ENCODE results near the gene SYT9.

The SYT9 gene

DNA sequence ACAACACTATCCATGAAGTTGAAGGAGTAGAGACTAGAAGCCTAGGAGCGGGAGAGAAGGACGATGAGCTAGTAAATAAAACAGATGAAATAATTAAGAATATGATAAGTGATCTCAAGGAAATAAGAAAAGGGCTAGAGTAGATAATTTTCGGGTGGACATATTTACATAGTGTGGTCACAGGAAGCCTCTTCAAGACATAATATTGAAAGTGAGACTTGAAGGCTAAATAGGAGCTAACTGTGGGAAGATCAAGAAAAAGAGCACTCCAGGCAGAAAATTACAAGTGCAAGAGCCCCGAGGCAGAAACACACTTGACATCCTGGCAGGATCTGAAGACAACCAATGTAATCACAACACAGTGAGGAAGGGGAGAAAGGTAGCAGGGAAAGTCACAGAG lies 250.2 kb downstream of the SYT9 start:
- no peak for DNase-seq
- Histone ChIP-seq H3K27ac (no peak overlapping the region), H3K36me3 (peaks cover 0 to 10% (median 0%) of the 10 kb centered on the region in 3 donors), H3K4me3 (no peak overlapping the region), H3K27me3 (no peaks in the 10 kb centered on the region), H3K9me3 (no peaks in the 10 kb centered on the region), H3K4me1 (no peaks in the 10 kb centered on the region)
- intact Hi-C loops (cut with DNase I; ENCODE audit: low total_unique reads) = no loop called here
- TF ChIP-seq, protein P1, sequence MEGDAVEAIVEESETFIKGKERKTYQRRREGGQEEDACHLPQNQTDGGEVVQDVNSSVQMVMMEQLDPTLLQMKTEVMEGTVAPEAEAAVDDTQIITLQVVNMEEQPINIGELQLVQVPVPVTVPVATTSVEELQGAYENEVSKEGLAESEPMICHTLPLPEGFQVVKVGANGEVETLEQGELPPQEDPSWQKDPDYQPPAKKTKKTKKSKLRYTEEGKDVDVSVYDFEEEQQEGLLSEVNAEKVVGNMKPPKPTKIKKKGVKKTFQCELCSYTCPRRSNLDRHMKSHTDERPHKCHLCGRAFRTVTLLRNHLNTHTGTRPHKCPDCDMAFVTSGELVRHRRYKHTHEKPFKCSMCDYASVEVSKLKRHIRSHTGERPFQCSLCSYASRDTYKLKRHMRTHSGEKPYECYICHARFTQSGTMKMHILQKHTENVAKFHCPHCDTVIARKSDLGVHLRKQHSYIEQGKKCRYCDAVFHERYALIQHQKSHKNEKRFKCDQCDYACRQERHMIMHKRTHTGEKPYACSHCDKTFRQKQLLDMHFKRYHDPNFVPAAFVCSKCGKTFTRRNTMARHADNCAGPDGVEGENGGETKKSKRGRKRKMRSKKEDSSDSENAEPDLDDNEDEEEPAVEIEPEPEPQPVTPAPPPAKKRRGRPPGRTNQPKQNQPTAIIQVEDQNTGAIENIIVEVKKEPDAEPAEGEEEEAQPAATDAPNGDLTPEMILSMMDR (IDR thresholded peaks at IDR 0.05) = no peak

DNA sequence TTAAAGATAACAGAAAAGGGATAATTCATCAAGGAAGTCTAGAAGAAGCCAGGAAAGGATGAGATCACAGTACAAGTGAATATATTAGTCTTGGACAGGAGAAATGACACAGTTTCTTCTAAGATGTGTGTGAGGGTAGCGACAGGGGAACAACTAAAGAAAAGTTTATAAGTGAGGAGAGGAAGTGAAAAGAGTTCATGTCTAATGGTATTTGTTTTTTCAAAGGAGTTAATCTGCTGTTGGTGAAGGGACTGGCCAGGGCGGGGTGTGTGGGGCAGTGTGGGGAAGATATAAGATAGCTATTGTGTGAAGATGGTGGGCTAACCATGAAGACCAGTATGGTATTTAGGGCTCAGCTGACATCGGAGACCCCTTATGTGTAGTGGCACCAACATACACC lies 254.5 kb downstream of the SYT9 start:
- no peak for DNase-seq

GRCh38 chr11:7508087-7508486 lies 256.4 kb downstream of the SYT9 start:
- DNase-seq = no peak
- Histone ChIP-seq H3K36me3 (peaks cover 0 to 7% (median 0%) of the 10 kb centered on the region in 3 donors), H3K4me1 (peaks cover 0 to 27% (median 22%) of the 10 kb centered on the region in 4 donors), H3K4me3 (no peak overlapping the region), H3K27me3 (no peaks in the 10 kb centered on the region), H3K9me3 (no peaks in the 10 kb centered on the region), H3K27ac (no peak overlapping the region)
- TF ChIP-seq, protein P1 (IDR thresholded peaks at IDR 0.05) = no peak
- intact Hi-C loops (cut with DNase I; ENCODE audit: low total_unique reads) = no loop called here

More for the DNA sequence above, 254.5 kb downstream of the SYT9 start:
- no peaks in the 10 kb centered on the region for H3K27me3 ChIP-seq
- peaks cover 0 to 8% (median 4%) of the 10 kb centered on the region in 4 donors for H3K4me1 ChIP-seq
- TF ChIP-seq, protein P1 (IDR thresholded peaks at IDR 0.05) = no peak
- H3K27ac ChIP-seq = no peak overlapping the region
- H3K4me3 ChIP-seq = no peak overlapping the region
- peaks cover 0 to 7% (median 0%) of the 10 kb centered on the region in 3 donors for H3K36me3 ChIP-seq
- intact Hi-C loops (cut with DNase I; ENCODE audit: low total_unique reads) = no loop called here
- H3K9me3 ChIP-seq = no peaks in the 10 kb centered on the region

DNA sequence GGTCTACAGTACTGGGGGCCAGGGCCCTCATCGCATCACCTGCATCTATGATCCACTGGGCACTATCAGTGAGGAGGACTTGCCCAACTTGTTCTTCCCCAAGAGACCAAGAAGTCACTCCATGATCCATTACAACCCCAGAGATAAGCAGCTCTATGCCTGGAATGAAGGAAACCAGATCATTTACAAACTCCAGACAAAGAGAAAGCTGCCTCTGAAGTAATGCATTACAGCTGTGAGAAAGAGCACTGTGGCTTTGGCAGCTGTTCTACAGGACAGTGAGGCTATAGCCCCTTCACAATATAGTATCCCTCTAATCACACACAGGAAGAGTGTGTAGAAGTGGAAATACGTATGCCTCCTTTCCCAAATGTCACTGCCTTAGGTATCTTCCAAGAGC lies 258.3 kb downstream of the SYT9 start:
- H3K4me3 ChIP-seq = no peak overlapping the region
- intact Hi-C loops (cut with DNase I; ENCODE audit: low total_unique reads) = loop anchor here (5.0 kb wide), 1 partner anchor 157 kb away; no protein-coding TSS in a partner anchor
- H3K27me3 ChIP-seq = no peaks in the 10 kb centered on the region
- no peaks in the 10 kb centered on the region for H3K36me3 ChIP-seq
- no peak for DNase-seq
- H3K9me3 ChIP-seq = no peaks in the 10 kb centered on the region
- peak overlapping the region in 1 of 2 donors; percentile 84 for H3K27ac ChIP-seq
- peaks cover 0 to 27% (median 23%) of the 10 kb centered on the region in 4 donors for H3K4me1 ChIP-seq
- TF ChIP-seq, protein P1 (IDR thresholded peaks at IDR 0.05) = no peak

DNA sequence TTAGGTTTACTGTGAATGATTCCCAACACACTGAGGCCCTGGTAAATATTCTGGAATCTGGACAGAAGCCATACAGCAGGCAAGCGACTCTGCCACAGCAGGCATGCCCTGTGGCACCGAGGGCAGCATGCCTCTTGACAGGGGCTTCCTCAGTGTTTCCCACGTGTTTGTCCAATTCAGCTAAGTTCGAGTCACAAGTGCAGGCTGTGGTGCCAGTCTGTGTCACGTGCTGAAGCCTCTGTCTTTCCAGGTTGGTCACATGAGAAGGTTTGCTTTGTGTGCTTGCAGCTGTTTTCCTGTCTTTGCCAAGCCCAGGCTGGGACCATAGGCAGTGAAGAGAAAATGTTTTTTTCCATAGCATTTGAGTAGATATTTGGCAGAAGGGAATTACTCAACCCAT lies 259.7 kb downstream of the SYT9 start:
- intact Hi-C loops (cut with DNase I; ENCODE audit: low total_unique reads) = loop anchor here (5.0 kb wide), 1 partner anchor 156 kb away; no protein-coding TSS in a partner anchor
- no peak overlapping the region for H3K4me3 ChIP-seq
- no peaks in the 10 kb centered on the region for H3K36me3 ChIP-seq
- TF ChIP-seq, protein P1 (IDR thresholded peaks at IDR 0.05) = no peak
- no peaks in the 10 kb centered on the region for H3K9me3 ChIP-seq
- no peaks in the 10 kb centered on the region for H3K27me3 ChIP-seq
- H3K4me1 ChIP-seq = peaks cover 0 to 27% (median 23%) of the 10 kb centered on the region in 4 donors
- H3K27ac ChIP-seq = peak overlapping the region; percentile 84 to 87
- DNase-seq = peak; percentile 84 to 88

All from tibial artery (tissue), 4 donors.